Colonic mucosa (tissue), 4 donors: ENCODE measurements around the gene SRPRB. TPM values are rescaled to one million over a fixed set of nuclear protein-coding genes. Genes with fewer than 3 reads are reported as not detected.

Experiments
- DNase-seq: peaks from one replicate; pipeline ENCODE4 v3.0.0-alpha.2; 2020
- H3K27ac ChIP-seq: fragments of 200-600 bp; one replicate; pipeline ENCODE4 v1.8.0; 2021
- H3K27me3 ChIP-seq: fragments of 200-600 bp; one replicate; pipeline ENCODE4 v1.8.0; 2021
- H3K36me3 ChIP-seq: fragments of 200-600 bp; one replicate; pipeline ENCODE4 v1.8.0; 2021
- H3K4me1 ChIP-seq: fragments of 200-600 bp; one replicate; pipeline ENCODE4 v1.8.0; 2021; ENCODE audit warnings: mild to moderate bottlenecking
- H3K4me3 ChIP-seq: fragments of 200-600 bp; one replicate; pipeline ENCODE4 v1.8.0; 2021
- H3K9ac ChIP-seq, 2 donors: one replicate each; pipeline ENCODE4 v1.7.0; 2013; ENCODE audit warnings: control low read depth in 2 of 2, low read depth in 2 of 2, low read length in 2 of 2
- H3K9me3 ChIP-seq: fragments of 200-600 bp; one replicate; pipeline ENCODE4 v1.8.0; 2021
- intact Hi-C: fragments of 100-400 bp; cut with DNase I; formaldehyde crosslinking; loops from one replicate; pipeline ENCODE4 v1.14.1; 2022
- total RNA-seq, 2 donors: library from RNA; stranded (reverse); fragmentation: NEBNext Ultra II Directional in 1 of 2; extraction: Animal tissue kit (Norgen Biotek cat#: 25700) in 1 of 2; gene quantifications; one replicate each; pipeline ENCODE4 v1.2.1, GENCODE V29; 2021
- TF ChIP-seq, protein P1 (sequence below): fragments of 200-600 bp; IDR thresholded peaks from one replicate; pipeline ENCODE4 v1.8.0; 2022; ENCODE audit warnings: antibody characterized with exemption, mild to moderate bottlenecking
- donor health status: healthy.
- donor health status: DM: no; HTN: no; CAD: no.
- donor health status: DM: no; HTN: no; CAD: no.

SRPRB gene
- total RNA-seq, 2 donors from 2014 or later, result 38.0 to 86.1 TPM

DNA sequence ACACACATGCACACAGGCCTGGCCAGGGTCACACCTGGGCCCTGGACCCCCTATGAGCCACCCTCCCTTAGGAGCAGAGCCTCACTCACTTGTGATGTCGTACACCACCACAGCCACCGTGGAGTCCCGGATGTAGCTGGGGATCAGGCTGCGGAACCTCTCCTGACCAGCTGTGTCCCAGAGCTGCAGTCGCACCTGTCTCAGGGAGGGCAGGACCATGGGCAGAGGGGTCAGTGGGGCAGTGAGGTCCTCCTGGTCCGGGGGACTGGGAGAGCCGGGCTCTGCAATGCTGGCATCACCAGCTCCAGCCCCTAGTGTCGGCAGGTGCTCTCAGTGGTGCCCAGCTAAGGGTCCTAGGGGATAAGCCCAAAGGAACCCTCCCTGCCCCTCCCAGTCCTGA lies 35.6 kb downstream of the SRPRB start:
- intact Hi-C loops, result no loop called here

DNA sequence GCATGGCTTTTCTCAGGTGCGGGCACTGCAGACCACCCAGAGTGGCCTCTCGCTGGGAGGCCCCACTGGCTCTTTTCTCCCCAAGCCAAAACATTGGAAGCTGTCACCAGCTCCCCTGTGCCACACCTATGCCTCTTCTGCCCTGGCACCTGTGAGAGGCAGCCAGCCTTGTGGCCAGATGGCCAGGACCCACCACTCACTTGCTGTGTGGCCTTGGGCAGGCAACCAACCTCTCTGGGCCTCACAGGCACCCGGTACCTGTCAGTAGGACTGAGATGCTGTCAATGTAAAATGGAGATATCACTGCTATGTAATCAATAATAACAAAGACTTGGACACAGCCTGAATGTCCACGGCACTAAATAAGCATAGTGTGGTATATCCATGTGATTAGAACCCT lies 36.5 kb downstream of the SRPRB start:
- Histone ChIP-seq H3K4me1 (no peaks in the 10 kb centered on the region), H3K27me3 (no peaks in the 10 kb centered on the region), H3K9me3 (no peaks in the 10 kb centered on the region), H3K27ac (no peak overlapping the region), H3K4me3 (no peak overlapping the region), H3K9ac (no peak overlapping the region), H3K36me3 (no peaks in the 10 kb centered on the region)
- DNase-seq, result no peak
- intact Hi-C loops, result no loop called here
- TF ChIP-seq, protein P1, sequence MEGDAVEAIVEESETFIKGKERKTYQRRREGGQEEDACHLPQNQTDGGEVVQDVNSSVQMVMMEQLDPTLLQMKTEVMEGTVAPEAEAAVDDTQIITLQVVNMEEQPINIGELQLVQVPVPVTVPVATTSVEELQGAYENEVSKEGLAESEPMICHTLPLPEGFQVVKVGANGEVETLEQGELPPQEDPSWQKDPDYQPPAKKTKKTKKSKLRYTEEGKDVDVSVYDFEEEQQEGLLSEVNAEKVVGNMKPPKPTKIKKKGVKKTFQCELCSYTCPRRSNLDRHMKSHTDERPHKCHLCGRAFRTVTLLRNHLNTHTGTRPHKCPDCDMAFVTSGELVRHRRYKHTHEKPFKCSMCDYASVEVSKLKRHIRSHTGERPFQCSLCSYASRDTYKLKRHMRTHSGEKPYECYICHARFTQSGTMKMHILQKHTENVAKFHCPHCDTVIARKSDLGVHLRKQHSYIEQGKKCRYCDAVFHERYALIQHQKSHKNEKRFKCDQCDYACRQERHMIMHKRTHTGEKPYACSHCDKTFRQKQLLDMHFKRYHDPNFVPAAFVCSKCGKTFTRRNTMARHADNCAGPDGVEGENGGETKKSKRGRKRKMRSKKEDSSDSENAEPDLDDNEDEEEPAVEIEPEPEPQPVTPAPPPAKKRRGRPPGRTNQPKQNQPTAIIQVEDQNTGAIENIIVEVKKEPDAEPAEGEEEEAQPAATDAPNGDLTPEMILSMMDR, result no peak

More for the DNA sequence above, 35.6 kb downstream of the SRPRB start:
- Histone ChIP-seq H3K27me3 (no peaks in the 10 kb centered on the region), H3K4me3 (no peak overlapping the region), H3K27ac (no peak overlapping the region), H3K4me1 (no peaks in the 10 kb centered on the region), H3K36me3 (no peaks in the 10 kb centered on the region), H3K9me3 (no peaks in the 10 kb centered on the region), H3K9ac (no peak overlapping the region)
- TF ChIP-seq, protein P1, result no peak
- no peak for DNase-seq

DNA sequence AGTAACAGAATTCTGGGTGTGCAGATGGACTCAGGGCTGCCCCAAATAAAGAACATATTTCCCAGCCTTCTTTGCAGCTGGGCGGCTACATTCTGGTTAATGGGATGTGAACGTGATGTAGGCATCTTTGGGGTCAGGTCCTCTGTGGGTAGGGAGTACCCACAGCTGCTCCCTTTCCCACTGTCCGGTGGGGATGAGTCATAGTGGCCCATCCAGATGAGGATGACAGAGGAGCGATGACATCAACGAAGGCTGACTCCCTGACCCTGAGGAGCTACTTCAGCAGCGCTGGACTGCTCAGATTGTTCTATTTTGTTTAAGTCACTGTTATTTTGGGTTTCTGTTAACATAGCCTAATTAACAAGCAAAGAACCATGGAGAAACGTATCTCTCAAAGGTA lies 38.0 kb downstream of the SRPRB start:
- no peaks in the 10 kb centered on the region for H3K27me3 ChIP-seq
- no peak for DNase-seq
- no peak overlapping the region for H3K27ac ChIP-seq
- no peak overlapping the region for H3K4me3 ChIP-seq
- TF ChIP-seq, protein P1, result no peak
- H3K9ac ChIP-seq, result no peak overlapping the region
- no peaks in the 10 kb centered on the region for H3K4me1 ChIP-seq
- H3K36me3 ChIP-seq, result no peaks in the 10 kb centered on the region
- intact Hi-C loops, result no loop called here
- no peaks in the 10 kb centered on the region for H3K9me3 ChIP-seq

DNA sequence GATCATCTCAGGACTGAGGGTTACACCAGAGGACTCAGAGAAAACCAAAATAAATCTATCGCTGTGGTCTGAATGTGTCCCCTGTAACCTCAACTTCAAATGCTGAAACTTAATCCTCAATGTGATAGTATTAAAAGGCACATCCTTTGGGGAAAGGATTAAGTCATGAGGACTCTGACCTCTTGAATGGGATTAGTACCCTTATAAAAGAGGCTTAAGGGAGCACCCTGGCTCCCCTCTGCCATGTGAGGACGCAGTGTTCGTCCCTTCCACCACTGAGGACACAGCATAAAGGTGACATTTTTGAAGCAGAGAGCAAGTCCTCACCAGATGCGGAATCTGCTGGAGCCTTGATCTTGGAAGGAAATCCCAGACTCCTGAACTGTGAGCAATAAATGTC lies 39.5 kb downstream of the SRPRB start:
- Histone ChIP-seq H3K9ac (no peak overlapping the region), H3K27me3 (no peaks in the 10 kb centered on the region), H3K27ac (no peak overlapping the region), H3K4me1 (no peaks in the 10 kb centered on the region), H3K4me3 (no peak overlapping the region), H3K36me3 (no peaks in the 10 kb centered on the region), H3K9me3 (no peaks in the 10 kb centered on the region)
- no peak for DNase-seq
- TF ChIP-seq, protein P1, result no peak
- intact Hi-C loops, result no loop called here

DNA sequence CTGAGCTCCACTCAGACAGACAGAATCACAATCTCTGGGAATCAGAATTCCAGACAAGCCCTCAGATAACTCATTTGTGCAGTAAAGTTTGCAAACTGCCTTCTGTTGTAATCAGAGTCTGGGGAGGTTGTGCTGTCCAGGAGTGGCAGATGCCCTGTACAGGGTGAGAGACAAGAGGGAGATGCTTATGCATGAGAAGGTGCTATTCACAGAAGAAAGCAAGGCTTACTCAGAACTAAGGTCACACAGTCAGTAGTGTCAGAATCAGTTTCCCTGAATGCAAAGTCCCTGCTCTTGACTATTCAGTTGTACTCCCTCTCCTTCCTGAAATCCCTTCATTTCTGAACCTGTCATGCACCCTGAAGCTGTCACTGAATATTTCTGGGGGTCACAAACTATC lies 43.7 kb downstream of the SRPRB start:
- no peaks in the 10 kb centered on the region for H3K27me3 ChIP-seq
- TF ChIP-seq, protein P1, result no peak
- no peak overlapping the region for H3K27ac ChIP-seq
- no peaks in the 10 kb centered on the region for H3K36me3 ChIP-seq
- no peak overlapping the region for H3K4me3 ChIP-seq
- H3K9ac ChIP-seq, result no peak overlapping the region
- H3K9me3 ChIP-seq, result no peaks in the 10 kb centered on the region
- no peaks in the 10 kb centered on the region for H3K4me1 ChIP-seq
- intact Hi-C loops, result no loop called here
- no peak for DNase-seq

DNA sequence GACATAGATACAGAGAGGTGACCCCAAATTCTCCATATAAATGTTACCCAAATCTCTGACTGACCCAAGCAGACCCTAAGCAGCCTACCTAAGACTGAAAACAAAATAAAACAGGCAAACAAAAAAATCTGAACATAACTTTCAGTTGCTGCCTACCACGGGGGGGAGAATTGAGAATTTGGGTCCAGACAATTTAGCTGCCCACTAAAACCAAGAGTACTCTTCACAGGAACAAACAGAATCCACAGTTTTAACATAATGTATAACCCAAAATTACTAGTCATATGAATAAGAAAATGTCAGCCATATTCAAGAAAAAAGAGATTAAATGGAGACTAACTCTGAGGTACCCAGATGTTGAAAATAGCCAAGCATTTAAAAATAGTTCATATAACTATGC lies 44.4 kb downstream of the SRPRB start:
- Histone ChIP-seq H3K36me3 (no peaks in the 10 kb centered on the region), H3K9ac (no peak overlapping the region), H3K27ac (no peak overlapping the region), H3K4me1 (no peaks in the 10 kb centered on the region), H3K9me3 (no peaks in the 10 kb centered on the region), H3K4me3 (no peak overlapping the region), H3K27me3 (no peaks in the 10 kb centered on the region)
- DNase-seq, result no peak
- TF ChIP-seq, protein P1, result no peak
- intact Hi-C loops, result no loop called here
